Right cardiac atrium (tissue), 5 donors: Measurements from ENCODE around the gene FOXD4L1. TPM values are rescaled to one million over a fixed set of nuclear protein-coding genes. Genes with fewer than 3 reads are reported as not detected.
A peak's percentile ranks its signal among the peaks of the same experiment; 100 is the strongest.
"Not testable (repeated sequence)": the region's sequence is repeated elsewhere in the genome, so short reads cannot be mapped to it uniquely, and the experiment has no call there.

Experiments
- ATAC-seq, 2 donors: fragments of 200-7000 bp; cut with Tn5 transposase; one replicate each; pipeline versions ENCODE4 v1.8.0 to v1.9.1; 2020; ENCODE audit warnings: moderate library complexity in 2 of 2, mild to moderate bottlenecking in 1 of 2
- DNase-seq, 3 donors: peaks; one replicate each; pipeline ENCODE4 v3.0.0-alpha.2; 2020
- H3K27ac ChIP-seq: one replicate; pipeline ENCODE4 v1.5.1; 2013; ENCODE audit warnings: mild to moderate bottlenecking, low read length, control low read depth, moderate library complexity
- H3K27me3 ChIP-seq: one replicate; pipeline ENCODE4 v1.6.1; 2013; ENCODE audit not compliant: control insufficient read depth, insufficient read depth
- H3K4me1 ChIP-seq: one replicate; pipeline ENCODE4 v1.6.1; 2013; ENCODE audit warnings: low read length; ENCODE audit not compliant: control insufficient read depth, insufficient read depth
- H3K4me3 ChIP-seq: one replicate; pipeline ENCODE4 v1.5.1; 2013; ENCODE audit warnings: low read length, control low read depth
- H3K9me3 ChIP-seq: one replicate; pipeline ENCODE4 v1.6.1; 2013; ENCODE audit warnings: low read length; ENCODE audit not compliant: control insufficient read depth
- WGBS: extraction: QIAGEN DNeasy Blood & Tissue Kit; methylation state at CpG from one replicate; pipeline ENCODE4 v1.1.7; 2013; 5-methylcytosine and 5-hydroxymethylcytosine counted together
- intact Hi-C, 4 donors: fragments of 100-400 bp; cut with DNase I; formaldehyde crosslinking; loops; one replicate each; pipeline versions ENCODE4 v1.11.0 to v1.14.0; 2022 to 2023
- polyA plus RNA-seq: library from polyadenylated mRNA; stranded (reverse); fragments of 200-250 nt; gene quantifications from one replicate; pipeline ENCODE4 v1.2.3, GENCODE V29; 2013
- total RNA-seq, 4 donors: library from RNA; stranded (reverse); fragmentation: NEBNext Ultra II Directional; extraction: Animal tissue kit (Norgen Biotek cat#: 25700); gene quantifications; one replicate each; pipeline ENCODE4 v1.2.1, GENCODE V29; 2021
- donor health status: healthy with polysubstance abuse.
- donor health status: DM: no; HTN: yes; CAD: no.
- donor health status: DM: no; HTN: no; CAD: no.
- donor health status: DM: no; HTN: yes; CAD: no; lungs with severe emphysema.
- donor health status: DM: yes; HTN: yes; CAD: no.

The FOXD4L1 gene
- total and polyA plus RNA-seq, 5 donors, result 0.07 to 0.18 (median 0.11) TPM; not detected in 2

GRCh38 chr2:113527350-113528045 lies 29.0 kb downstream of the FOXD4L1 start:
- H3K4me1 ChIP-seq, intact Hi-C loops: not testable (repeated sequence)

GRCh38 chr2:113528126-113528525 lies 29.7 kb downstream of the FOXD4L1 start:
- H3K27me3 ChIP-seq, H3K9me3 ChIP-seq, H3K4me1 ChIP-seq, DNase-seq, H3K4me3 ChIP-seq, ATAC-seq, intact Hi-C loops, H3K27ac ChIP-seq: not testable (repeated sequence)
- 49% methylated on average over 4 of the region's 5 CpGs for WGBS

More at GRCh38 chr2:113527350-113528045, 29.0 kb downstream of the FOXD4L1 start:
- not testable (repeated sequence) for H3K27me3 ChIP-seq, H3K9me3 ChIP-seq, H3K27ac ChIP-seq, DNase-seq, H3K4me3 ChIP-seq
- whole genome bisulfite sequencing, result 11% methylated on average over 5 of the region's 12 CpGs
- ATAC-seq, result peak; percentile 80 to 92

- H3K9me3 ChIP-seq, DNase-seq, intact Hi-C loops, H3K27me3 ChIP-seq, H3K4me3 ChIP-seq, H3K27ac ChIP-seq, H3K4me1 ChIP-seq: not testable (repeated sequence)
- WGBS, result 50% methylated on average over 3 of the region's 3 CpGs
- peak in 1 of 2 donors; percentile 55 for ATAC-seq
Measured at GRCh38 chr2:113528904-113529303, 30.4 kb downstream of the FOXD4L1 start.

- intact Hi-C loops, H3K4me1 ChIP-seq, H3K4me3 ChIP-seq, H3K9me3 ChIP-seq, H3K27ac ChIP-seq, DNase-seq, ATAC-seq, H3K27me3 ChIP-seq: not testable (repeated sequence)
- WGBS, result 92% methylated on average over 1 of the region's 4 CpGs
Measured at GRCh38 chr2:113532991-113533390, 34.5 kb downstream of the FOXD4L1 start.

GRCh38 chr2:113536573-113536972 lies 38.1 kb downstream of the FOXD4L1 start:
- intact Hi-C loops, result not testable (repeated sequence)

GRCh38 chr2:113540834-113541203 lies 42.4 kb downstream of the FOXD4L1 start:
- H3K4me3 ChIP-seq, DNase-seq, H3K27me3 ChIP-seq, H3K4me1 ChIP-seq, H3K9me3 ChIP-seq, intact Hi-C loops, H3K27ac ChIP-seq: not testable (repeated sequence)
- WGBS, result 14% methylated on average over 3 of the region's 5 CpGs
- peak; percentile 51 to 55 for ATAC-seq

More at GRCh38 chr2:113536573-113536972, 38.1 kb downstream of the FOXD4L1 start:
- ATAC-seq, H3K4me1 ChIP-seq, DNase-seq, H3K4me3 ChIP-seq, H3K27ac ChIP-seq, H3K27me3 ChIP-seq, H3K9me3 ChIP-seq: not testable (repeated sequence)
- 52% methylated on average over 6 of the region's 6 CpGs for WGBS

- DNase-seq, result peak; percentile 58 to 88 (median 86)
- intact Hi-C loops, H3K9me3 ChIP-seq, H3K4me1 ChIP-seq, H3K27me3 ChIP-seq: not testable (repeated sequence)
- Histone ChIP-seq H3K4me3 (peak overlapping the region; percentile 59), H3K27ac (peak overlapping the region; percentile 57)
- whole genome bisulfite sequencing, result 1% methylated on average over 71 of the region's 71 CpGs
- ATAC-seq, result peak; percentile 87 to 89
Measured at GRCh38 chr2:113541204-113541975, 42.9 kb downstream of the FOXD4L1 start.

- ATAC-seq (peak; percentile 64 to 70), DNase-seq (peak in 2 of 3 donors; percentile 12 to 47)
- H3K27me3 ChIP-seq, H3K9me3 ChIP-seq, H3K27ac ChIP-seq, intact Hi-C loops, H3K4me1 ChIP-seq: not testable (repeated sequence)
- peak overlapping the region; percentile 59 for H3K4me3 ChIP-seq
- under 1% methylated on average over 59 of the region's 64 CpGs for WGBS
Measured at GRCh38 chr2:113541976-113542485, 43.6 kb downstream of the FOXD4L1 start.

- H3K27me3 ChIP-seq, intact Hi-C loops, H3K27ac ChIP-seq, H3K9me3 ChIP-seq, H3K4me3 ChIP-seq, H3K4me1 ChIP-seq: not testable (repeated sequence)
- 20% methylated on average over 7 of the region's 9 CpGs for WGBS
- ATAC-seq (peak; percentile 8 to 9), DNase-seq (peak in 2 of 3 donors; percentile 4 to 48)
Measured at GRCh38 chr2:113542529-113542928, 44.1 kb downstream of the FOXD4L1 start.
